GM12891 (cell line): ENCODE results near the gene ME3.

Experiments used
- DNase-seq: peaks from one replicate; pipeline ENCODE4 v3.0.0; 2011; ENCODE audit warnings: low spot score; ENCODE audit not compliant: insufficient read length
- FAIRE-seq: peaks from 2 replicates; lab custom pipeline; 2011; peaks lifted over from hg19 to GRCh38; lab: Jason Lieb, UNC
- PAX5 ChIP-seq: IDR thresholded peaks from 2 replicates; pipeline ENCODE4 v1.6.1; 2011; ENCODE audit warnings: low read length, moderate library complexity, mild to moderate bottlenecking; ENCODE audit not compliant: insufficient read depth, severe bottlenecking
- POLR2A ChIP-seq: IDR thresholded peaks from 2 replicates; pipeline ENCODE4 v1.6.1; 2011; ENCODE audit warnings: low read depth, low read length, control low read depth
- POLR2AphosphoS5 ChIP-seq: IDR thresholded peaks from 2 replicates; pipeline ENCODE4 v1.6.1; 2011; ENCODE audit warnings: low read depth, low read length, control low read depth
- POU2F2 ChIP-seq: IDR thresholded peaks from 2 replicates; pipeline ENCODE4 v1.6.1; 2011; ENCODE audit warnings: low read depth, mild to moderate bottlenecking, control low read depth, low read length, moderate library complexity
- SPI1 ChIP-seq: IDR thresholded peaks from 2 replicates; pipeline ENCODE4 v1.6.1; 2011; ENCODE audit warnings: low read depth, low read length, control low read depth
- TAF1 ChIP-seq: IDR thresholded peaks from 2 replicates; pipeline ENCODE4 v1.6.1; 2011; ENCODE audit warnings: low read depth, low read length, control low read depth

Gene ME3

GRCh38 chr11:86615487-86615886 lies 56.9 kb downstream of the ME3 start:
- DNase-seq (no peak), FAIRE-seq (no peak)
- TF ChIP-seq POU2F2 (no peak), PAX5 (no peak), TAF1 (no peak), POLR2A (no peak), POLR2AphosphoS5 (no peak)

DNA sequence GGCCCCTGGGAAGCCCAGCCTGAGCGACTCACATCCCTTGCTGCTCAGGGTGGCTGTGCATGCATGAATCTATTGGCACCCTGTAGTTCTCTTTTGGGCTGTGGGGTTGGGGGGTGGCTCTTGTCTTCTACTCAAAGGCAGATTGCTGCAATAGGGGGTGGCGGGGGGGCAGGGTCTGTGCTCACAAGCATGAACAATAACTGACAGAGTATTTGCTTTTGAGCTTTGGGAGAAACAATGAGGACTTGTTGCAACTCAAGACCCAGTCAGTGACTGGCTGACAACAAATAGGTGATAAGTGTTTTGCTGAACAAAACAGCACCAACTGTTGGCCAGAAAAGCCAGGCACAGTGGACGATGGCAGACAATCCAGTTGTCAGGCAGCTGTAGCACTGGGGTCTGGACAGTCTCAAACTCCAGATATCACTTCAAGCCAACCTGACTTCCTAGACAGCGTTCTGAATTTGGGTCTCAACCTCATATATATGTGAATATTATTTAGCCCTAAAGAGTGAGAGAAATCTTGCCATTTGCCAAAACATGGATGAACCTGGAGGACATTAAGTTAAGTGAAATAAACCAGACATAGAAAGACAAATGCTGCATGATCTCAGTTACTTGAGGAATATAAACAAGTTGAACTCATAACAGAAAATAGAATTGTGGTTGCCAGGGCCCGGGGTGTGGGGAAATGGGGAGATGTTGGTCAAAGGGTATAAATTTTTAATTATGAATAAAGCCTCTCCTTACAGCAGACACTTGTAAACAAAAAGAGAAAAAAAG lies 61.7 kb downstream of the ME3 start:
- TF ChIP-seq POU2F2 (no peak), PAX5 (no peak), SPI1 (no peak), POLR2A (no peak), POLR2AphosphoS5 (no peak), TAF1 (no peak)
- FAIRE-seq (no peak), DNase-seq (no peak)

GRCh38 chr11:86608251-86608799 lies 64.1 kb downstream of the ME3 start:
- TF ChIP-seq POLR2AphosphoS5 (no peak), POU2F2 (no peak), SPI1 (no peak), PAX5 (no peak), TAF1 (no peak), POLR2A (no peak)
- DNase-seq, result peak; percentile 14
- peak; percentile 51 for FAIRE-seq

DNA sequence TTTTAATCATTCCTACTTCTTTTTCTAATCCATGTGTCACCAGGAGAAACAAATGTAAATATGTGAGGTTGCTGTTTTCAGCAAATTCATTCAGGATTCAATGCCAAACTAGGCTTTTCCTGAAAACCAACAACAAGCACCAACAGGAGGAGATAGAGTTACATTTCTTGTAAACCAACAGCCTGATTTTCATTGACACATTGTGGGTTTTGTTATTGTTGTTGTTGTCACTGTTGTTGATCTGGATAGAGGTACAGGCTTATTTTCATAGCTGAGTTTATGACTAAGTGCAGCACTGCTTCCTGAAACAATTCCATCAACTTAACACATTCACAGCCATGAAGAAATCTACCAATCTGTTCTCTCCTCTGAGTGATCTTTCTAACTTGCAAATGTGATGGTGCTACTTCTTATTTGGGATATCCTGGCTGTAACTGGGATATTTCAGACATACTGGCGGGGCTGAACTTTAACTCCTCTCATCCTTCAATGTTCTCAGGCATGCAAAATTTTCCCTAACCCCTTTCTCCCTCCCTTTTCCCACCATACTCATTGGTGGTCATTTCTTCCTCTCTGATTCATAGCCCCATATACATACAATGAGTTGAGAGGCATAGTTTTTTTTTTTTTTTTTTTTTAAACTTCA lies 65.5 kb downstream of the ME3 start:
- no peak for TF ChIP-seq PAX5
- no peak for TF ChIP-seq SPI1
- DNase-seq, result no peak
- no peak for FAIRE-seq

DNA sequence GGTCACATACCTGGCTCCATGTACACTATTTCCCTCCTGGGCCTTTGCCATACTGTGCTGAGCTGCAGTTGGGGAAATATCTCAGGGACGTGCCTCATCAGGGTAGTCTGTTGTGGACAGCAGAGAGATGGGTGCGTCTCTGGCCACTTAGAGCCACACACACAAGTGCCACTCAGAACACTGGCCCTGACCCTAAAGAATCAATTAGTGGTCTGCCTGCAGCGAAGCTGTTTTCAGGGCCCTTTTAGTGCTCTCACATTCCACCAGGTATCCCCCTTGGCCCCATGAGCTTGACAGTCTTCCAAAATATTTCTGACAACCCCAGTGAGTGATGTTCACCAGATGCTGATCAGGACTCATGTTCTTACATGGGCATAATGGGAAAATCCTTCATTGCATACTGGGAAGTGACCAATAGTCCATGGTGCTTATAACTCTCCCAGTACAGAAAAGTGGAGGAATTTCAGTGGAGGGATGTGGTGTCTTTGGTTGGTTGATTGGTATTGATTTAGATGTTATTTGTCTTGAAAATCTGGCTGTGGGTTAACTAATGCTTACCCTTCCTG lies 66.1 kb downstream of the ME3 start:
- DNase-seq (no peak), FAIRE-seq (no peak)

DNA sequence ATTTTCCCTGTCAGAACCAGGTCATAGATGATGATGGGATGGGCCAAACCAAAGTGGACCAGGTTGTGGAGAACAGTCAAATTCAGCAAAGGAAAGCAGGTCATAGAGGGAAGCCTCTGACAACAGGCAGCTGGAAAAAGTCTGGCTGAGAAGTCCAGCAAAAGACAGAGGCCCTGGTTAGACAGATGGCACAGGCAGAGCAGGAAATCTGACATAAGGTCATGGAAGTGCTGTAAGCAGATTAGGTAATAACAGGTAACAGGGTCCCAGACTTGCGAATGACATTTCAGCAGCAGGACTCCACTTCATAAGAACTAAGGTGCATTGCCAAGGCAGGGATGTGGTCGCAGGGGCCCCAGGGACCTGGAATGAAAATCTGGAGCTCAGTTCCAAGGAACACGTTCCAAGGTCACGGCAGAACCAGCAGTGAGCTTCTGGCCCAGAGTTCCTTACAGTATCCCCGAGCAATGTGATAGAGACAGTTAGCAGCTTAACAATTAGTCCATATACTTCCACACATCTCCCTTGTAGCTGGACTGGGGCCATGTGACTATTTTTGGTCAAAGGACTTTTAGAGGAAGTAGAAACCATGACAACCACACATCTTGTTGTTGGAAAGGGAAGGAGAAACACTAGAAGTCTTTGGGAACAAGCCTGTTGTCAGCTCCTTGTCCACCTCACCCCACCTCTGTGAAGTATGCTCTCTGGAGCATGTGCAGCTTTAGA lies 75.4 kb downstream of the ME3 start:
- no peak for FAIRE-seq
- TF ChIP-seq PAX5 (no peak), POLR2AphosphoS5 (no peak), POLR2A (no peak), SPI1 (no peak), POU2F2 (no peak), TAF1 (no peak)
- no peak for DNase-seq

More for the DNA sequence above, 66.1 kb downstream of the ME3 start:
- no peak for TF ChIP-seq POLR2AphosphoS5
- TF ChIP-seq PAX5, result no peak
- no peak for TF ChIP-seq TAF1
- no peak for TF ChIP-seq SPI1

- TF ChIP-seq POLR2AphosphoS5 (no peak), POLR2A (no peak), TAF1 (no peak), POU2F2 (no peak), SPI1 (no peak), PAX5 (no peak)
- FAIRE-seq, result no peak
- DNase-seq, result no peak
These were observed 76.5 kb downstream of the ME3 start for GRCh38 chr11:86595955-86596354.

GRCh38 chr11:86595451-86595850 lies 77.0 kb downstream of the ME3 start:
- FAIRE-seq, result no peak
- DNase-seq, result no peak
- TF ChIP-seq POLR2A (no peak), POLR2AphosphoS5 (no peak), SPI1 (no peak), TAF1 (no peak), POU2F2 (no peak), PAX5 (no peak)

- no peak for TF ChIP-seq POLR2AphosphoS5
- no peak for TF ChIP-seq PAX5
- no peak for TF ChIP-seq POU2F2
- TF ChIP-seq TAF1, result no peak
- TF ChIP-seq SPI1, result no peak
- TF ChIP-seq POLR2A, result no peak
- no peak for DNase-seq
- no peak for FAIRE-seq
These were observed 77.7 kb downstream of the ME3 start for GRCh38 chr11:86594746-86595145.

GRCh38 chr11:86593833-86594232 lies 78.6 kb downstream of the ME3 start:
- no peak for FAIRE-seq

More at GRCh38 chr11:86593833-86594232, 78.6 kb downstream of the ME3 start:
- no peak for DNase-seq
- no peak for TF ChIP-seq PAX5
- no peak for TF ChIP-seq POU2F2
- no peak for TF ChIP-seq TAF1
- no peak for TF ChIP-seq POLR2AphosphoS5
- TF ChIP-seq POLR2A, result no peak
- TF ChIP-seq SPI1, result no peak
